HG03469 (cell line): ENCODE results near the gene DCAF5.

Experiments
- ATAC-seq: cut with Tn5 transposase; IDR thresholded peaks from one replicate; pipeline ENCODE4 v1.9.1; 2021; ENCODE audit warnings: mild to moderate bottlenecking, moderate library complexity, moderate number of reproducible peaks; ENCODE audit not compliant: unreplicated experiment

Gene DCAF5

GRCh38 chr14:69142101-69142500, 10.8 kb downstream of the DCAF5 start:
- ATAC-seq: no peak

- ATAC-seq: no peak
Observed at GRCh38 chr14:69141550-69141949, 11.4 kb downstream of the DCAF5 start.

GRCh38 chr14:69139743-69140142, 13.2 kb downstream of the DCAF5 start:
- no peak for ATAC-seq

- ATAC-seq: no peak
Observed at GRCh38 chr14:69137843-69138535, 14.9 kb downstream of the DCAF5 start.

- ATAC-seq: no peak
Observed at GRCh38 chr14:69137416-69137815, 15.5 kb downstream of the DCAF5 start.

- no peak for ATAC-seq
Observed at GRCh38 chr14:69135133-69135532, 17.8 kb downstream of the DCAF5 start.

GRCh38 chr14:69133206-69134125, 19.5 kb downstream of the DCAF5 start:
- no peak for ATAC-seq

- ATAC-seq: no peak
Observed at GRCh38 chr14:69132513-69133181, 20.3 kb downstream of the DCAF5 start.

- no peak for ATAC-seq
Observed at GRCh38 chr14:69131176-69131575, 21.7 kb downstream of the DCAF5 start.

GRCh38 chr14:69129264-69129880, 23.5 kb downstream of the DCAF5 start:
- ATAC-seq: no peak

GRCh38 chr14:69118305-69118704, 34.6 kb downstream of the DCAF5 start:
- no peak for ATAC-seq

- ATAC-seq: no peak
Observed at GRCh38 chr14:69117020-69117767, 35.7 kb downstream of the DCAF5 start.

GRCh38 chr14:69115407-69116185, 37.3 kb downstream of the DCAF5 start:
- ATAC-seq: no peak

- no peak for ATAC-seq
Observed at GRCh38 chr14:69114763-69115162, 38.2 kb downstream of the DCAF5 start.

- ATAC-seq: no peak
Observed at GRCh38 chr14:69108358-69108757, 44.6 kb downstream of the DCAF5 start.

- ATAC-seq: no peak
Observed at GRCh38 chr14:69107407-69108003, 45.4 kb downstream of the DCAF5 start.

- ATAC-seq: no peak
Observed at GRCh38 chr14:69106451-69106850, 46.5 kb downstream of the DCAF5 start.

- no peak for ATAC-seq
Observed at GRCh38 chr14:69105326-69105725, 47.6 kb downstream of the DCAF5 start.

- no peak for ATAC-seq
Observed at GRCh38 chr14:69101331-69101826, 51.5 kb downstream of the DCAF5 start.
